Measurements from ENCODE around the gene GAS5.
"Not testable (repeated sequence)": the region's sequence is repeated elsewhere in the genome, so short reads cannot be mapped to it uniquely, and the experiment has no call there.

The GAS5 gene

GRCh38 chr1:173887627-173888026, 19.8 kb upstream of the GAS5 start:
- H3K4me3 ChIP-seq (replicated peaks in 1 of 2; ENCODE audit: low read depth in 2 of 2, low read length in 2 of 2) = no peak overlapping the region
- TF ChIP-seq CTCF (IDR thresholded peaks at IDR 0.05; ENCODE audit: low read depth, low read length) = no peak
- no peak for DNase-seq (ENCODE audit: low read depth in 2 of 2)

GRCh38 chr1:173886746-173887611, 19.2 kb upstream of the GAS5 start:
- DNase-seq (ENCODE audit: low read depth in 2 of 2) = no peak
- TF ChIP-seq CTCF (IDR thresholded peaks at IDR 0.05; ENCODE audit: low read depth, low read length) = no peak
- H3K4me3 ChIP-seq (replicated peaks in 1 of 2; ENCODE audit: low read depth in 2 of 2, low read length in 2 of 2) = no peak overlapping the region

- TF ChIP-seq CTCF (IDR thresholded peaks at IDR 0.05; ENCODE audit: low read depth, low read length) = no peak
- no peak for DNase-seq (ENCODE audit: low read depth in 2 of 2)
Measured at GRCh38 chr1:173884701-173885100, 16.9 kb upstream of the GAS5 start.

GRCh38 chr1:173881117-173881516, 13.3 kb upstream of the GAS5 start:
- H3K4me3 ChIP-seq (replicated peaks in 1 of 2; ENCODE audit: low read depth in 2 of 2, low read length in 2 of 2); DNase-seq (ENCODE audit: low read depth in 2 of 2): not testable (repeated sequence)

More at GRCh38 chr1:173884701-173885100, 16.9 kb upstream of the GAS5 start:
- no peak overlapping the region for H3K4me3 ChIP-seq (replicated peaks in 1 of 2; ENCODE audit: low read depth in 2 of 2, low read length in 2 of 2)

GRCh38 chr1:173878251-173878650, 10.5 kb upstream of the GAS5 start:
- no peak for TF ChIP-seq CTCF (IDR thresholded peaks at IDR 0.05; ENCODE audit: low read depth, low read length)
- DNase-seq (ENCODE audit: low read depth in 2 of 2) = no peak
- H3K4me3 ChIP-seq (replicated peaks in 1 of 2; ENCODE audit: low read depth in 2 of 2, low read length in 2 of 2) = no peak overlapping the region

GRCh38 chr1:173876732-173877131, 8.9 kb upstream of the GAS5 start:
- no peak for DNase-seq (ENCODE audit: low read depth in 2 of 2)
- H3K4me3 ChIP-seq (replicated peaks in 1 of 2; ENCODE audit: low read depth in 2 of 2, low read length in 2 of 2) = no peak overlapping the region
- TF ChIP-seq CTCF (IDR thresholded peaks at IDR 0.05; ENCODE audit: low read depth, low read length) = no peak

GRCh38 chr1:173871500-173871899, 3.7 kb upstream of the GAS5 start:
- DNase-seq (ENCODE audit: low read depth in 2 of 2) = no peak
- no peak for TF ChIP-seq CTCF (IDR thresholded peaks at IDR 0.05; ENCODE audit: low read depth, low read length)
- no peak overlapping the region for H3K4me3 ChIP-seq (replicated peaks in 1 of 2; ENCODE audit: low read depth in 2 of 2, low read length in 2 of 2)
